AG10803 (cell line): ENCODE data around the gene GUSB.
"Not testable (repeated sequence)": the region's sequence is repeated elsewhere in the genome, so short reads cannot be mapped to it uniquely, and the experiment has no call there.

Experiments
- DNase-seq: peaks from one replicate; pipeline ENCODE4 v3.0.0; 2010; ENCODE audit warnings: low read depth
- H3K4me3 ChIP-seq: 2 replicates; pipeline ENCODE4 v1.5.1; 2011; ENCODE audit warnings: mild to moderate bottlenecking, low read length, control low read depth
- TF ChIP-seq, protein P1 (sequence below): conservative IDR thresholded peaks from 2 replicates; pipeline ENCODE4 v1.5.1; 2011; ENCODE audit warnings: mild to moderate bottlenecking, low read length, control low read depth, inconsistent platforms

GUSB gene

DNA sequence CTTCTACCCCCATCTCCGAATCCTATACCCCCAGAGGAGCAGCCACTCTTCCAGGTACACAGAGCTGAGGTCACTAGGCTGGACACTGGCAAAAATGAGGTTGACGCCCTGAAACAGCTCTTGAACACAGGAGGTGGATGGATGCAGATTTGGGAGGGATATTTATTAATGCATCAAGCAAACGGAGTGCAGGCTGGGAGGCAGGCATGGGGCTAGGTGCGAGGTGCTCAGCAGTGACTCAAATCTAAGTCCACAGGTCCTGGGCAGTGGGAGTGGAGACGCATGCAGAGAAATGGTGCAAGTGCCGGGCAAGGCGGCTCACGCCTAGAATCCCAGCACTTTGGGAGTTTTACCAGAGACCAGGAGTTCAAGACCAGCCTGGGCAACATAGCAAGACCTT, 11.0 kb downstream of the GUSB start:
- no peak overlapping the region for H3K4me3 ChIP-seq

DNA sequence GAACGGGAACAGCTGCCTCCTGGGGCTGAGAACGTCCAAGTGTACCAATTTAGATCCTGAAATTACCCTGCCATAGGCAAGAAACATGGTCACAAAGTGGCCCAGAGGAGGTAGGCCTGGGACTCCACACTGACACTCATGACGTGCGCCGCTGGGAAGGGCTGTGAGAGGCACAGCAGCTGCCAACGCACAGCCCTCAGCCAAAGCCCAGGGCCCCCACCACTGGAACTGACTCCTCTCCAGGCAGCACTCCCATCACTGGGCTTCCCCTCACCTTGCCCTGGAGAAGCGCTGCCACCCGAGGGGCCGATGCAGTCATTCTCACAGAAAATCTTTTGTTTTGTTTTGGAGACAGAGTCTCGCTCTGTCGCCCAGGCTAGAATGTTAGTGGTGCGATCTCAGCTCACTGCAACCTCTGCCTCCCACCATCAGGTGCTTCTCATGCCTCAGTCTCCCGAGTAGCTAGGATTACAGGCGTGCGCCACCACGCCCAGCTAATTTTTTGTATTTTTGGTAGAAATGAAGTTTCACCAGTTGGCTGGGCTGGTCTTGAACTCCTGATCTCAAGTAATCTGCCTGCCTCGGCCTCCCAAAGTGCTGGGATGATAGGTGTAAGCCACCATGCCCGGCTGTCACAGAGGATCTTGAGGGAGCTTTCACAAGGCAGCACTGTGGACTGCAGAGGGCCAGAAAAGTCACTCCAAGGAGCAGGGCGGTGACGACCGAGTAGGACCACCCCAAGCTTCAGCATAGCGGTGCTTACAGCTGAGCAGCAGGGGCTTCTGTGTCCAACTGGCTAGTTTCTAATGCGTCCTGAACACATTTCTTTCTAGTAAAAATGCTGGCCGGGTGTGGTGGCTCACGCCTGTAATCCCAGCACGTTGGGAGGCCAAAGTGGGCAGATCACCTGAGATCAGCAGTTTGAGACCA, 13.5 kb downstream of the GUSB start:
- TF ChIP-seq, protein P1, sequence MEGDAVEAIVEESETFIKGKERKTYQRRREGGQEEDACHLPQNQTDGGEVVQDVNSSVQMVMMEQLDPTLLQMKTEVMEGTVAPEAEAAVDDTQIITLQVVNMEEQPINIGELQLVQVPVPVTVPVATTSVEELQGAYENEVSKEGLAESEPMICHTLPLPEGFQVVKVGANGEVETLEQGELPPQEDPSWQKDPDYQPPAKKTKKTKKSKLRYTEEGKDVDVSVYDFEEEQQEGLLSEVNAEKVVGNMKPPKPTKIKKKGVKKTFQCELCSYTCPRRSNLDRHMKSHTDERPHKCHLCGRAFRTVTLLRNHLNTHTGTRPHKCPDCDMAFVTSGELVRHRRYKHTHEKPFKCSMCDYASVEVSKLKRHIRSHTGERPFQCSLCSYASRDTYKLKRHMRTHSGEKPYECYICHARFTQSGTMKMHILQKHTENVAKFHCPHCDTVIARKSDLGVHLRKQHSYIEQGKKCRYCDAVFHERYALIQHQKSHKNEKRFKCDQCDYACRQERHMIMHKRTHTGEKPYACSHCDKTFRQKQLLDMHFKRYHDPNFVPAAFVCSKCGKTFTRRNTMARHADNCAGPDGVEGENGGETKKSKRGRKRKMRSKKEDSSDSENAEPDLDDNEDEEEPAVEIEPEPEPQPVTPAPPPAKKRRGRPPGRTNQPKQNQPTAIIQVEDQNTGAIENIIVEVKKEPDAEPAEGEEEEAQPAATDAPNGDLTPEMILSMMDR, result no peak
- no peak for DNase-seq
- H3K4me3 ChIP-seq, result no peak overlapping the region

More for the DNA sequence above, 11.0 kb downstream of the GUSB start:
- DNase-seq, result no peak
- TF ChIP-seq, protein P1, result no peak

DNA sequence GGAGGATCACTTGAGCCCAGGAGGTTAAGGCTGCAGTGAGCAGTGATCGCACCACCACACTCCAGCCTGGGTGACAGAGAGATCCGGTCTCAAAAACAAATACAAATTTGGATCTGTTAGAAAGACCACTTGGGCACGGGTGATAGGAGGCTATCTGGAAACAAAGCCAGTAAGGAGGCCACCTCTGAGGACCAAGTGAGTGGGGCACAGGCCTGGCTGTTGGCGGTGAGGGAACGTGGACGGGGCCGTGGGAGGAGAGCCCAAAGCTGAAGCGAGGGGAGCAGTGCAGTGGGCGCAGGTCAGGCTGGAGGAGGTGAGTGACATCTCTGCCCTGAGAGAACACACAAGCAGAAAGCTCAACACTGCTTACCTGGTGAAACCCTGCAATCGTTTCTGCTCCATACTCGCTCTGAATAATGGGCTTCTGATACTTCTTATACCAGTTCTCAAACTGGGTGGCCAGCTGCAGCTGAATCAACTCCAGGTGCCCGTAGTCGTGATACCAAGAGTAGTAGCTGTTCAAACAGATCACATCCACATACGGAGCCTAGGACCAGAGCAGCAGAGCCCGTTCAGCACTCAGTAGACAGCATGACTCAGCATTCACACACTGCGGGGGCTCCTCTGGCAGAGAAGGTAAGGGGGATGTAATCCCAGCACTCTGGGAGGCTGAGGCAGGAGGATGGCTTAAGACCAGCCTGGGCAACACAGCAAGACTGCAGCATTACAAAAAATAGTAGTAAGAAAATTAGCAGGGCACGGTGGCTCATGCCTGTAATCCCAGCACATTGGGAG, 14.5 kb downstream of the GUSB start:
- H3K4me3 ChIP-seq, result no peak overlapping the region
- no peak for DNase-seq

DNA sequence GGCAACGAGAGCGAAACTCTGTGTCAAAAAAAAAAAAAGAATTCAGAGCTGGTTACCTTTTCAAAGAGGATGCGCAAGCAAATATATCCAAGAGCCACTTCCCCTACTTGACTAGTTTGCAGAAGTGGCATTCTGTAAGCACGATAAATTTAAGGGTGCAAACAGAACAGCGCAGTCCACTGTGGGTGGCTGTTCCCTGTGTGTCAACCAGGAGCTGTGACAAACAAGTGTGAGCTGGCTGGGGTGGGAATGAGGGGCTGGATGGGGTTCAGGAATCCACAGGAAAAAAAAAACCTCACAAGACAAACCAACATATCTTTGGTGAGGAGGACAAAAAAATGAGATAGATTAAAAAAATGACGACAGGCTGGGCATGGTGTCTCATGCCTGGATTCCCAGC, 15.9 kb downstream of the GUSB start:
- no peak for DNase-seq
- TF ChIP-seq, protein P1, result no peak
- H3K4me3 ChIP-seq, result no peak overlapping the region

More for the DNA sequence above, 14.5 kb downstream of the GUSB start:
- TF ChIP-seq, protein P1, result no peak

DNA sequence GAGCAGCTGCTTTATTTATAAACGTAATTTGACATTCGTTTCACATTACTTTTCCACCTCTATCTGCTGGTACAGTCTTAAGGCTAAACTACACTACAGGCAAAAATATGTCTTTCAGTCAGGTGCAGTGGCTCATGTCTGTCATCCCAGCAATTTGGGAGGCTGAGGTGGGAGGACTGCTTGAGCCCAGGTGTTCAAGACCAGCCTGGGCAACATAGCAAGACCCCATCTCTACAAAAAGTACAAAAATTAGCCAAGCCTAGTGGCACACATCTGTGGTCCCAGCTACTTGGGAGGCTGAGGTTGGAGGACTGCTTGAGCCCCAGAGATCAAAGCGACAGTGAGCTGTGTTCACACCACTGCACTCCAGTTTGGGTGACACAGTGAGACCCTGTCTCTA, 17.3 kb downstream of the GUSB start:
- DNase-seq, H3K4me3 ChIP-seq: not testable (repeated sequence)

DNA sequence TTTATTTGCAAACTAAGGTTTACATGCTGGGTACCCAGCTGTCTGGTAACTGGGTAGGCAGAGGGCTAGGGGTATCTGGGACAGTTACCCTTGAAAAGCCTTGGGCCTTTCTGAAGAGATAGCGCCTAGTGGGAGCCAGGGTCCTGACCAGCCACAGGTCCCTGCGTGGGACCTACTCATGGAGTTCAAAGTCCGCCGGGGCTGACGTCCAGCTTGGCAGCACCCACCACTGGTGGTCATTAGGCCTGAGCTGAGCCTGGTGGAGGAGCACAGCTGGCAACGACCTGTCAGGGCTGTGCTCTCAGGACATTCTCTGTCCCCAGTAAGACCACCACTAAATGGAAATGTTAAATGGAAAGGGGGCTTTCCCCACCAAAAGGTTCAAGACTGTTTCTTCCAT, 20.0 kb downstream of the GUSB start:
- TF ChIP-seq, protein P1, result no peak
- H3K4me3 ChIP-seq, result no peak overlapping the region
- DNase-seq, result no peak

DNA sequence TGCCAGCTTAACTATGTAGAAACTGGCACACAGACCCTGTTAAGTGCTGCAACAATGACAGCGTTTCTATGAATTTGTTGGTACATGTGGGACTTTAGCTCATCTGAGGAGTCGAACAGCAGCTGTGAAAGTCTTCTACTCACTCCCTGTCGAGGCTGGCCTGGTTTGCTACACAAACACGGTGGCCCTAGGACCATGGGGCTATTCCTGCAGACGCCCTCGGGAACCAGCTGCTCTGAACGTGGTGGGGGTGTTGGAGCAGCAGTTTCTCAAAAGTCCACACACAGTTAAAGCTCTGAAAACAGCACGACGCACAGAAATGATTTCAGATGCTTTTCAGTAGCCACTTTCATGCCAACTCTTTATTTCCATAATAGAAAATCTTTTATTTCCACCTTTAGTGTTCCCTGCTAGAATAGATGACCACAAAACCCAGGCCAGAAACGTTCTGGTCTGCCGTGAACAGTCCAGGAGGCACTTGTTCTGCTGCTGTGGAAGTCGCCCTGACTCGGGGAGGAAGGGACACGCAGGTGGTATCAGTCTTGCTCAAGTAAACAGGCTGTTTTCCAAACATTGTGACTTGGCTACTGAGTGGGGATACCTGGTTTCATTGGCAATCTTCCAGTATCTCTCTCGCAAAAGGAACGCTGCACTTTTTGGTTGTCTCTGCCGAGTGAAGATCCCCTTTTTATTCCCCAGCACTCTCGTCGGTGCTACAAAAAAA, 21.5 kb downstream of the GUSB start:
- TF ChIP-seq, protein P1, result no peak
- DNase-seq, result no peak
- no peak overlapping the region for H3K4me3 ChIP-seq
